H9 (cell line): ENCODE results near the gene ZSCAN32. TPM values are rescaled to one million over a fixed set of nuclear protein-coding genes. Genes with fewer than 3 reads are reported as not detected.

ENCODE experiments used
- DNase-seq: peaks from one replicate; pipeline ENCODE4 v3.0.0-alpha.2; 2017
- H2AFZ ChIP-seq: one replicate; pipeline ENCODE4 v1.6.1; 2013; ENCODE audit warnings: mild to moderate bottlenecking, low read length, control low read depth, moderate library complexity
- H2AK5ac ChIP-seq: 2 replicates; pipeline ENCODE4 v1.6.1; 2013; ENCODE audit warnings: low read length, control low read depth, mixed read lengths; ENCODE audit not compliant: insufficient read length
- H2BK120ac ChIP-seq: one replicate; pipeline ENCODE4 v1.6.1; 2013; ENCODE audit warnings: low read depth, mild to moderate bottlenecking, low read length, control low read depth, inconsistent platforms; ENCODE audit not compliant: poor library complexity, severe bottlenecking
- H2BK12ac ChIP-seq: 2 replicates; pipeline ENCODE4 v1.6.1; 2013; ENCODE audit warnings: low read length, control low read depth, mixed read lengths, low read depth; ENCODE audit not compliant: insufficient read length
- H2BK15ac ChIP-seq: 2 replicates; pipeline ENCODE4 v1.6.1; 2013; ENCODE audit warnings: low read depth, low read length, control low read depth
- H2BK20ac ChIP-seq: one replicate; pipeline ENCODE4 v1.6.1; 2013; ENCODE audit warnings: low read depth, mild to moderate bottlenecking, low read length, control low read depth, inconsistent platforms; ENCODE audit not compliant: poor library complexity, severe bottlenecking
- H2BK5ac ChIP-seq: 2 replicates; pipeline ENCODE4 v1.6.1; 2013; ENCODE audit warnings: low read length, control low read depth, mixed read lengths; ENCODE audit not compliant: insufficient read length
- H3K14ac ChIP-seq: 2 replicates; pipeline ENCODE4 v1.6.1; 2013; ENCODE audit warnings: low read length, control low read depth; ENCODE audit not compliant: insufficient read depth
- H3K18ac ChIP-seq: 2 replicates; pipeline ENCODE4 v1.6.1; 2013; ENCODE audit warnings: low read depth, mild to moderate bottlenecking, mixed read lengths, low read length, control low read depth; ENCODE audit not compliant: insufficient read length
- H3K23ac ChIP-seq: 2 replicates; pipeline ENCODE4 v1.6.1; 2013; ENCODE audit warnings: low read length, control low read depth, mixed read lengths, low read depth; ENCODE audit not compliant: insufficient read length
- H3K23me2 ChIP-seq: 2 replicates; pipeline ENCODE4 v1.6.1; 2013; ENCODE audit warnings: low read depth, mild to moderate bottlenecking, mixed read lengths, low read length, control low read depth; ENCODE audit not compliant: insufficient read length, poor library complexity, severe bottlenecking
- H3K27ac ChIP-seq: 2 replicates; pipeline ENCODE4 v1.5.1; 2013; ENCODE audit warnings: low read length, control low read depth, mixed read lengths, low read depth; ENCODE audit not compliant: insufficient read length
- H3K27me3 ChIP-seq: 2 replicates; pipeline ENCODE4 v1.6.1; 2013; ENCODE audit warnings: low read length, control low read depth, inconsistent platforms; ENCODE audit not compliant: insufficient read depth
- H3K4ac ChIP-seq: 2 replicates; pipeline ENCODE4 v1.6.1; 2013; ENCODE audit warnings: low read depth, mild to moderate bottlenecking, control low read depth, inconsistent platforms, low read length, moderate library complexity
- H3K4me1 ChIP-seq: 2 replicates; pipeline ENCODE4 v1.6.1; 2013; ENCODE audit warnings: low read length, control low read depth, inconsistent platforms; ENCODE audit not compliant: insufficient read depth
- H3K4me2 ChIP-seq: 2 replicates; pipeline ENCODE4 v1.6.1; 2013; ENCODE audit warnings: low read length, control low read depth, mixed read lengths; ENCODE audit not compliant: insufficient read length, insufficient read depth
- H3K56ac ChIP-seq: 2 replicates; pipeline ENCODE4 v1.6.1; 2013; ENCODE audit warnings: low read depth, mild to moderate bottlenecking, mixed read lengths, low read length, control low read depth; ENCODE audit not compliant: insufficient read length
- H3K79me1 ChIP-seq: 2 replicates; pipeline ENCODE4 v1.6.1; 2013; ENCODE audit warnings: low read depth, mild to moderate bottlenecking, moderate library complexity, low read length, control low read depth, inconsistent platforms; ENCODE audit not compliant: insufficient read depth, poor library complexity, severe bottlenecking
- H3K79me2 ChIP-seq: 2 replicates; pipeline ENCODE4 v1.6.1; 2013; ENCODE audit warnings: low read length, control low read depth, inconsistent platforms; ENCODE audit not compliant: insufficient read depth
- H3K9ac ChIP-seq: 2 replicates; pipeline ENCODE4 v1.6.1; 2013; ENCODE audit warnings: low read length, control low read depth, mixed read lengths; ENCODE audit not compliant: insufficient read length; ENCODE audit errors: extremely low read depth
- H3K9me3 ChIP-seq: one replicate; pipeline ENCODE4 v1.6.1; 2013; ENCODE audit warnings: low read depth, low read length, inconsistent platforms; ENCODE audit not compliant: control insufficient read depth
- H3T11ph ChIP-seq: one replicate; pipeline ENCODE4 v1.6.1; 2013; ENCODE audit warnings: mild to moderate bottlenecking, low read length, control low read depth, inconsistent platforms
- H4K20me1 ChIP-seq: one replicate; pipeline ENCODE4 v1.6.1; 2013; ENCODE audit not compliant: control insufficient read depth, insufficient read length, insufficient read depth
- H4K5ac ChIP-seq: 2 replicates; pipeline ENCODE4 v1.6.1; 2013; ENCODE audit warnings: low read depth, mild to moderate bottlenecking, mixed read lengths, low read length, control low read depth; ENCODE audit not compliant: insufficient read length
- H4K8ac ChIP-seq: replicated peaks from 2 replicates; pipeline ENCODE4 v1.6.1; 2013; ENCODE audit warnings: low read length, control low read depth, mixed read lengths, low read depth; ENCODE audit not compliant: insufficient read length
- H4K91ac ChIP-seq: 2 replicates; pipeline ENCODE4 v1.6.1; 2013; ENCODE audit warnings: low read depth, mild to moderate bottlenecking, moderate library complexity, mixed read lengths, low read length, control low read depth; ENCODE audit not compliant: insufficient read length
- H3K27ac Mint-ChIP-seq, 3 experiments: 2 replicates in 2 of 3; 3 replicates in 1 of 3; pipeline ENCODE4 v1.8.0; 2020 to 2021; ENCODE audit warnings: mixed read lengths in 3 of 3, mild to moderate bottlenecking in 1 of 3, moderate library complexity in 1 of 3
- H3K27me3 Mint-ChIP-seq: 2 replicates; pipeline ENCODE4 v1.8.0; 2021; ENCODE audit warnings: low read depth, mild to moderate bottlenecking, moderate library complexity, mixed read lengths
- H3K36me3 Mint-ChIP-seq, 3 experiments: 2 replicates in 2 of 3; 3 replicates in 1 of 3; pipeline ENCODE4 v1.8.0; 2020 to 2021; ENCODE audit warnings: low read depth in 3 of 3, mixed read lengths in 3 of 3; ENCODE audit not compliant: insufficient read depth in 1 of 3
- H3K4me1 Mint-ChIP-seq, 2 experiments: 2 replicates each; pipeline ENCODE4 v1.8.0; 2020; ENCODE audit warnings: mixed read lengths in 2 of 2
- H3K4me3 Mint-ChIP-seq, 2 experiments: 2 replicates in 1 of 2; 3 replicates in 1 of 2; pipeline ENCODE4 v1.8.0; 2020 to 2021; ENCODE audit warnings: mild to moderate bottlenecking in 2 of 2, mixed read lengths in 2 of 2, moderate library complexity in 1 of 2
- H3K9me3 Mint-ChIP-seq, 2 experiments: 2 replicates in 1 of 2; 3 replicates in 1 of 2; pipeline ENCODE4 v1.8.0; 2020; ENCODE audit warnings: mild to moderate bottlenecking in 2 of 2, mixed read lengths in 2 of 2, moderate library complexity in 1 of 2
- CTCF ChIP-seq: fragments of 200-600 bp; sonication (generic); conservative IDR thresholded peaks from 3 replicates; pipeline ENCODE4 v1.8.0; 2021; ENCODE audit warnings: antibody characterized with exemption, mild to moderate bottlenecking
- total RNA-seq: library from RNA; stranded (reverse); gene quantifications from 2 replicates; pipeline ENCODE4 v1.2.1, GENCODE V29; 2021

ZSCAN32 gene
- total RNA-seq, 1 experiment from 2014 or later: 18.0 TPM

- H2BK120ac ChIP-seq: no peak overlapping the region
- H4K91ac ChIP-seq: no peak overlapping the region
- H3K4me1 ChIP-seq: no peaks in the 10 kb centered on the region
- H3K9me3 ChIP-seq: peaks cover 37% of the 10 kb centered on the region
- no peaks in the 10 kb centered on the region for H3K79me1 ChIP-seq
- TF ChIP-seq CTCF: no peak
- H3K79me2 ChIP-seq: no peaks in the 10 kb centered on the region
- H4K20me1 ChIP-seq: no peaks in the 10 kb centered on the region
- no peak overlapping the region for H3K18ac ChIP-seq
- no peak overlapping the region for H3T11ph ChIP-seq
- H3K4ac ChIP-seq: no peak overlapping the region
- H2BK15ac ChIP-seq: no peak overlapping the region
- no peak overlapping the region for H3K14ac ChIP-seq
- peaks cover 90 to 92% of the 10 kb centered on the region in 2 experiments for H3K9me3 Mint-ChIP-seq
- DNase-seq: no peak
- H3K27ac ChIP-seq: no peak overlapping the region
- no peak overlapping the region for H2AFZ ChIP-seq
- no peak overlapping the region for H2BK5ac ChIP-seq
- no peaks in the 10 kb centered on the region for H3K4me1 Mint-ChIP-seq
- no peak overlapping the region for H4K8ac ChIP-seq
- no peak overlapping the region for H3K27ac Mint-ChIP-seq
- H3K23me2 ChIP-seq: no peaks in the 10 kb centered on the region
- no peak overlapping the region for H3K9ac ChIP-seq
- H3K36me3 Mint-ChIP-seq: peaks cover 27 to 39% (median 31%) of the 10 kb centered on the region in 3 experiments
- H2BK12ac ChIP-seq: no peak overlapping the region
- H2AK5ac ChIP-seq: no peak overlapping the region
- H3K27me3 Mint-ChIP-seq: peaks cover 26% of the 10 kb centered on the region
- H3K4me3 Mint-ChIP-seq: no peak overlapping the region
- H4K5ac ChIP-seq: no peak overlapping the region
- H3K27me3 ChIP-seq: no peaks in the 10 kb centered on the region
- no peak overlapping the region for H3K56ac ChIP-seq
- no peak overlapping the region for H3K4me2 ChIP-seq
- no peak overlapping the region for H2BK20ac ChIP-seq
- no peak overlapping the region for H3K23ac ChIP-seq
Observed at GRCh38 chr16:3377917-3378316, 22.9 kb downstream of the ZSCAN32 start.
